K562 (cell line): ENCODE measurements around the gene MOSPD3. TPM values are rescaled to one million over a fixed set of nuclear protein-coding genes. Genes with fewer than 3 reads are reported as not detected.

Experiments used
- DACH1 ChIP-seq: fragments of 450-650 bp; IDR thresholded peaks from 2 replicates; pipeline ENCODE4 v1.6.1; 2018; ENCODE audit not compliant: partially characterized antibody
- GABPB1 ChIP-seq: sonication (generic); formaldehyde crosslinking; IDR thresholded peaks from 2 replicates; pipeline ENCODE4 v1.8.0; 2022; ENCODE audit warnings: mild to moderate bottlenecking, missing genetic modification reagents
- HMGN3 ChIP-seq: IDR thresholded peaks from 2 replicates; pipeline ENCODE4 v1.6.1; 2011; ENCODE audit warnings: borderline replicate concordance, low read depth, mild to moderate bottlenecking, mixed read lengths, low read length; ENCODE audit not compliant: insufficient read length; ENCODE audit errors: extremely low read depth
- LCOR ChIP-seq: sonication (generic); formaldehyde crosslinking; IDR thresholded peaks from 2 replicates; pipeline ENCODE4 v1.8.0; 2022; ENCODE audit warnings: mild to moderate bottlenecking, missing genetic modification reagents
- MCM7 ChIP-seq, 2 experiments: fragments of 450-650 bp; IDR thresholded peaks; 2 replicates each; pipeline ENCODE4 v1.6.1; 2016 to 2018
- NBN ChIP-seq: fragments of 450-650 bp; IDR thresholded peaks from 2 replicates; pipeline ENCODE4 v1.6.1; 2016; ENCODE audit warnings: low read depth, mild to moderate bottlenecking
- NUFIP1 ChIP-seq: fragments of 450-650 bp; IDR thresholded peaks from 2 replicates; pipeline ENCODE4 v1.6.1; 2018; ENCODE audit not compliant: partially characterized antibody
- POLR2G ChIP-seq: fragments of 200-400 bp; formaldehyde crosslinking; IDR thresholded peaks from 2 replicates; pipeline ENCODE4 v1.6.1; 2017; ENCODE audit warnings: low read depth, mild to moderate bottlenecking, antibody characterized with exemption, low read length, moderate library complexity
- PRMT5 ChIP-seq: sonication (generic); formaldehyde crosslinking; IDR thresholded peaks from 2 replicates; pipeline ENCODE4 v1.5.0; 2020; ENCODE audit warnings: missing genetic modification reagents
- SMARCE1 ChIP-seq: fragments of 450-650 bp; IDR thresholded peaks from 2 replicates; pipeline ENCODE4 v1.7.1; 2016; ENCODE audit warnings: mild to moderate bottlenecking
- TEAD2 ChIP-seq: fragments of 450-650 bp; IDR thresholded peaks from 2 replicates; pipeline ENCODE4 v1.6.1; 2016; ENCODE audit warnings: missing genetic modification characterization, control low read depth, missing compliant biosample characterization
- ZNF146 ChIP-seq: IDR thresholded peaks from one replicate; pipeline ENCODE4 v1.6.1; 2018; ENCODE audit warnings: missing compliant biosample characterization; ENCODE audit not compliant: unreplicated experiment
- ZNF586 ChIP-seq: fragments of 450-650 bp; formaldehyde crosslinking; conservative IDR thresholded peaks from 2 replicates; pipeline ENCODE4 v1.4.0; 2020; ENCODE audit warnings: mild to moderate bottlenecking, moderate library complexity
- polyA plus RNA-seq, 8 experiments: library from polyadenylated mRNA; depleted of rRNA in 4 of 8; stranded (reverse) in 5 of 8; unstranded in 3 of 8; fragments of >200 nt; fragmentation: Nextera tagmentation in 2 of 8; fragmentation: Illumina TruSeq in 1 of 8; extraction: Ambion mirVana in 2 of 8; extraction: Trizol in 1 of 8; gene quantifications; 2 replicates each; pipeline versions ENCODE4 v1.2.1 to v1.2.3, GENCODE V29; 2011 to 2014; ENCODE audit warnings: inconsistent platforms in 1 of 8, missing spikeins in 1 of 8
- total RNA-seq, 7 experiments: library from RNA; depleted of rRNA in 6 of 7; stranded (reverse); fragments of >200 nt in 6 of 7; fragmentation: Illumina TruSeq in 2 of 7; extraction: Trizol in 2 of 7; gene quantifications; 2 replicates each; pipeline versions ENCODE4 v1.2.1 to v1.2.3, GENCODE V29; 2011 to 2021; ENCODE audit warnings: low replicate concordance in 1 of 7
- TF ChIP-seq, protein P1 (sequence below): fragments of 250-450 bp; sonication (Bioruptor Pico); IDR thresholded peaks from 2 replicates; pipeline ENCODE4 v1.5.0; 2020; ENCODE audit warnings: mild to moderate bottlenecking
- TF ChIP-seq, protein P2 (sequence below): IDR thresholded peaks from 2 replicates; pipeline ENCODE4 v1.6.1; 2012; ENCODE audit warnings: low read depth, low read length, improper control_type of control experiment, borderline replicate concordance
- TF ChIP-seq, protein P3 (sequence below): fragments of 250-450 bp; sonication (Bioruptor Pico); IDR thresholded peaks from 2 replicates; pipeline ENCODE4 v1.5.1; 2021; ENCODE audit warnings: mild to moderate bottlenecking
- TF ChIP-seq, protein P4 (sequence below): IDR thresholded peaks from 2 replicates; pipeline ENCODE4 v1.6.1; 2014; ENCODE audit warnings: antibody characterized with exemption
- TF ChIP-seq, protein P5 (sequence below): fragments of 150-350 bp; conservative IDR thresholded peaks from 2 replicates; pipeline ENCODE4 v1.6.1; 2014; ENCODE audit warnings: low read length
- TF ChIP-seq, protein P6 (sequence below), 2 experiments: fragments of 450-650 bp; IDR thresholded peaks; 2 replicates each; pipeline ENCODE4 v1.6.1; 2016

Gene MOSPD3
- total and polyA plus RNA-seq, 9 of the 15 experiments (the other 6 are each of a cell fraction or from before 2014, with no cell fraction given): 1.4 to 32.1 (median 7.3) TPM

DNA sequence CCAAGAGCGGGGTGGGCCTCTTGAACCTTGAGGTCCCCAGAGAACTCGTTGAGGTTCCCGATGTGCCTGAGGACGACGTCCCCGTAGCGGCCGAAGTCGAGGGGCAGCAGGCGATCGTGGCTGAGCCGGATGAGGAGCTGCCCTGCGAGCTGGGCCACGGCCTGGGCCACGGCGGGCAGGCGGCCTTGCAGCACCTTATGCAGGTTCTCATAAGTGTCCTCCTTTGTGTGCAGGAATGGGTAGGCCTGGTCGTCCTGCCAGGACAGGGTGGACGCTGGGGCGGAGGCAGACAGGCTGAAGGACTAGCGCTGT is 14.9 kb downstream of the MOSPD3 start (continued):
- TF ChIP-seq, protein P1, sequence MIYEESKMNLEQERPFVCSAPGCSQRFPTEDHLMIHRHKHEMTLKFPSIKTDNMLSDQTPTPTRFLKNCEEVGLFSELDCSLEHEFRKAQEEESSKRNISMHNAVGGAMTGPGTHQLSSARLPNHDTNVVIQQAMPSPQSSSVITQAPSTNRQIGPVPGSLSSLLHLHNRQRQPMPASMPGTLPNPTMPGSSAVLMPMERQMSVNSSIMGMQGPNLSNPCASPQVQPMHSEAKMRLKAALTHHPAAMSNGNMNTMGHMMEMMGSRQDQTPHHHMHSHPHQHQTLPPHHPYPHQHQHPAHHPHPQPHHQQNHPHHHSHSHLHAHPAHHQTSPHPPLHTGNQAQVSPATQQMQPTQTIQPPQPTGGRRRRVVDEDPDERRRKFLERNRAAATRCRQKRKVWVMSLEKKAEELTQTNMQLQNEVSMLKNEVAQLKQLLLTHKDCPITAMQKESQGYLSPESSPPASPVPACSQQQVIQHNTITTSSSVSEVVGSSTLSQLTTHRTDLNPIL (CRISPR knock-in tag): no peak
- TF ChIP-seq, protein P2, sequence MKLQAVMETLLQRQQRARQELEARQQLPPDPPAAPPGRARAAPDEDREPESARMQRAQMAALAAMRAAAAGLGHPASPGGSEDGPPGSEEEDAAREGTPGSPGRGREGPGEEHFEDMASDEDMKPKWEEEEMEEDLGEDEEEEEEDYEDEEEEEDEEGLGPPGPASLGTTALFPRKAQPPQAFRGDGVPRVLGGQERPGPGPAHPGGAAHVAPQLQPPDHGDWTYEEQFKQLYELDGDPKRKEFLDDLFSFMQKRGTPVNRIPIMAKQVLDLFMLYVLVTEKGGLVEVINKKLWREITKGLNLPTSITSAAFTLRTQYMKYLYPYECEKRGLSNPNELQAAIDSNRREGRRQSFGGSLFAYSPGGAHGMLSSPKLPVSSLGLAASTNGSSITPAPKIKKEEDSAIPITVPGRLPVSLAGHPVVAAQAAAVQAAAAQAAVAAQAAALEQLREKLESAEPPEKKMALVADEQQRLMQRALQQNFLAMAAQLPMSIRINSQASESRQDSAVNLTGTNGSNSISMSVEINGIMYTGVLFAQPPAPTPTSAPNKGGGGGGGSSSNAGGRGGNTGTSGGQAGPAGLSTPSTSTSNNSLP: no peak
- TF ChIP-seq, protein P3, sequence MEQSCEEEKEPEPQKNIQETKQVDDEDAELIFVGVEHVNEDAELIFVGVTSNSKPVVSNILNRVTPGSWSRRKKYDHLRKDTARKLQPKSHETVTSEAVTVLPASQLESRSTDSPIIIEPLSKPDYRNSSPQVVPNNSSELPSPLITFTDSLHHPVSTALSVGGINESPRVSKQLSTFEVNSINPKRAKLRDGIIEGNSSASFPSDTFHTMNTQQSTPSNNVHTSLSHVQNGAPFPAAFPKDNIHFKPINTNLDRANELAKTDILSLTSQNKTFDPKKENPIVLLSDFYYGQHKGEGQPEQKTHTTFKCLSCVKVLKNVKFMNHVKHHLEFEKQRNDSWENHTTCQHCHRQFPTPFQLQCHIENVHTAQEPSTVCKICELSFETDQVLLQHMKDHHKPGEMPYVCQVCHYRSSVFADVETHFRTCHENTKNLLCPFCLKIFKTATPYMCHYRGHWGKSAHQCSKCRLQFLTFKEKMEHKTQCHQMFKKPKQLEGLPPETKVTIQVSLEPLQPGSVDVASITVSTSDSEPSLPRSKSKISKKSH (CRISPR knock-in tag): no peak
- TF ChIP-seq, protein P4, sequence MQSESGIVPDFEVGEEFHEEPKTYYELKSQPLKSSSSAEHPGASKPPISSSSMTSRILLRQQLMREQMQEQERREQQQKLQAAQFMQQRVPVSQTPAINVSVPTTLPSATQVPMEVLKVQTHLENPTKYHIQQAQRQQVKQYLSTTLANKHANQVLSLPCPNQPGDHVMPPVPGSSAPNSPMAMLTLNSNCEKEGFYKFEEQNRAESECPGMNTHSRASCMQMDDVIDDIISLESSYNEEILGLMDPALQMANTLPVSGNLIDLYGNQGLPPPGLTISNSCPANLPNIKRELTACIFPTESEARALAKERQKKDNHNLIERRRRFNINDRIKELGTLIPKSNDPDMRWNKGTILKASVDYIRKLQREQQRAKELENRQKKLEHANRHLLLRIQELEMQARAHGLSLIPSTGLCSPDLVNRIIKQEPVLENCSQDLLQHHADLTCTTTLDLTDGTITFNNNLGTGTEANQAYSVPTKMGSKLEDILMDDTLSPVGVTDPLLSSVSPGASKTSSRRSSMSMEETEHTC: no peak
- no peak for TF ChIP-seq MCM7 (IDR thresholded peaks at IDR 0.05)
- TF ChIP-seq DACH1: no peak
- TF ChIP-seq LCOR (CRISPR knock-in tag): no peak
- TF ChIP-seq NUFIP1: no peak
- peak; percentile 6 for TF ChIP-seq HMGN3
- peak; percentile 57 for TF ChIP-seq POLR2G
- TF ChIP-seq NBN: no peak
- no peak for TF ChIP-seq TEAD2
- TF ChIP-seq, protein P5, sequence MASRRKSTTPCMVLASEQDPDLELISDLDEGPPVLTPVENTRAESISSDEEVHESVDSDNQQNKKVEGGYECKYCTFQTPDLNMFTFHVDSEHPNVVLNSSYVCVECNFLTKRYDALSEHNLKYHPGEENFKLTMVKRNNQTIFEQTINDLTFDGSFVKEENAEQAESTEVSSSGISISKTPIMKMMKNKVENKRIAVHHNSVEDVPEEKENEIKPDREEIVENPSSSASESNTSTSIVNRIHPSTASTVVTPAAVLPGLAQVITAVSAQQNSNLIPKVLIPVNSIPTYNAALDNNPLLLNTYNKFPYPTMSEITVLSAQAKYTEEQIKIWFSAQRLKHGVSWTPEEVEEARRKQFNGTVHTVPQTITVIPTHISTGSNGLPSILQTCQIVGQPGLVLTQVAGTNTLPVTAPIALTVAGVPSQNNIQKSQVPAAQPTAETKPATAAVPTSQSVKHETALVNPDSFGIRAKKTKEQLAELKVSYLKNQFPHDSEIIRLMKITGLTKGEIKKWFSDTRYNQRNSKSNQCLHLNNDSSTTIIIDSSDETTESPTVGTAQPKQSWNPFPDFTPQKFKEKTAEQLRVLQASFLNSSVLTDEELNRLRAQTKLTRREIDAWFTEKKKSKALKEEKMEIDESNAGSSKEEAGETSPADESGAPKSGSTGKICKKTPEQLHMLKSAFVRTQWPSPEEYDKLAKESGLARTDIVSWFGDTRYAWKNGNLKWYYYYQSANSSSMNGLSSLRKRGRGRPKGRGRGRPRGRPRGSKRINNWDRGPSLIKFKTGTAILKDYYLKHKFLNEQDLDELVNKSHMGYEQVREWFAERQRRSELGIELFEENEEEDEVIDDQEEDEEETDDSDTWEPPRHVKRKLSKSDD: no peak
- peak; percentile 1 for TF ChIP-seq ZNF146 (CRISPR knock-in tag)
- TF ChIP-seq PRMT5 (CRISPR knock-in tag): no peak
- TF ChIP-seq SMARCE1: no peak
- no peak for TF ChIP-seq GABPB1 (CRISPR knock-in tag)
- TF ChIP-seq ZNF586 (CRISPR knock-in tag): no peak
- TF ChIP-seq, protein P6, sequence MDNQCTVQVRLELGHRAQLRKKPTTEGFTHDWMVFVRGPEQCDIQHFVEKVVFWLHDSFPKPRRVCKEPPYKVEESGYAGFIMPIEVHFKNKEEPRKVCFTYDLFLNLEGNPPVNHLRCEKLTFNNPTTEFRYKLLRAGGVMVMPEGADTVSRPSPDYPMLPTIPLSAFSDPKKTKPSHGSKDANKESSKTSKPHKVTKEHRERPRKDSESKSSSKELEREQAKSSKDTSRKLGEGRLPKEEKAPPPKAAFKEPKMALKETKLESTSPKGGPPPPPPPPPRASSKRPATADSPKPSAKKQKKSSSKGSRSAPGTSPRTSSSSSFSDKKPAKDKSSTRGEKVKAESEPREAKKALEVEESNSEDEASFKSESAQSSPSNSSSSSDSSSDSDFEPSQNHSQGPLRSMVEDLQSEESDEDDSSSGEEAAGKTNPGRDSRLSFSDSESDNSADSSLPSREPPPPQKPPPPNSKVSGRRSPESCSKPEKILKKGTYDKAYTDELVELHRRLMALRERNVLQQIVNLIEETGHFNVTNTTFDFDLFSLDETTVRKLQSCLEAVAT (IDR thresholded peaks at IDR 0.05): peak in 1 of 2 experiments; percentile 86; a peak in 2 of 4 replicates
